ENCODE measurements around the gene CD93.

CD93 gene

DNA sequence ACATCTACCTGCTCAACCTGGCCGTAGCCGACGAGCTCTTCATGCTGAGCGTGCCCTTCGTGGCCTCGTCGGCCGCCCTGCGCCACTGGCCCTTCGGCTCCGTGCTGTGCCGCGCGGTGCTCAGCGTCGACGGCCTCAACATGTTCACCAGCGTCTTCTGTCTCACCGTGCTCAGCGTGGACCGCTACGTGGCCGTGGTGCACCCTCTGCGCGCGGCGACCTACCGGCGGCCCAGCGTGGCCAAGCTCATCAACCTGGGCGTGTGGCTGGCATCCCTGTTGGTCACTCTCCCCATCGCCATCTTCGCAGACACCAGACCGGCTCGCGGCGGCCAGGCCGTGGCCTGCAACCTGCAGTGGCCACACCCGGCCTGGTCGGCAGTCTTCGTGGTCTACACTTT, 50.4 kb downstream of the CD93 start:
- no peak for DNase-seq (ENCODE audit: low read depth in 2 of 2)

GRCh38 chr20:23034721-23035671, 51.1 kb downstream of the CD93 start, which contains the start of gene SSTR4:
Gene SSTR4 (plus strand): TSS chr20:23035312. CDS start chr20:23035484, 172 bp downstream.
- no peak for DNase-seq (ENCODE audit: low read depth in 2 of 2)

- DNase-seq (ENCODE audit: low read depth in 2 of 2), result no peak
Measured at GRCh38 chr20:23033918-23034317, 52.2 kb downstream of the CD93 start.

DNA sequence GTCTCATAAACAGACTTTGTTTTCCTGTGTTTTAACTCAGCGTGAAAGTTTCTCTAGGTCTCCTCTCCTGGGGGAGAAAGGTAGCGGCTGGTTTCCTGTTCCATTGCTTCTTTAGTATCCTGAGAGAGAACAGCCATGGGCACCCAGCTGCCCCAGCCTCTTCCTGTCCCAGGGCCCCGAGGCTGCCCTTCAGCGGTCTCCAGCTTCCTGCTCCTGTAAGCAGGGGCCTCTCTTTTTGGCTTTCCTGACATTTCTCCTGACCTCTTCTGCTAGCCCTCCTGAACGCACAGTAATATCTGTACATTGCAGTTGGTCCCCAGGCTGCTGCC, 53.4 kb downstream of the CD93 start:
- DNase-seq (ENCODE audit: low read depth in 2 of 2), result no peak

DNA sequence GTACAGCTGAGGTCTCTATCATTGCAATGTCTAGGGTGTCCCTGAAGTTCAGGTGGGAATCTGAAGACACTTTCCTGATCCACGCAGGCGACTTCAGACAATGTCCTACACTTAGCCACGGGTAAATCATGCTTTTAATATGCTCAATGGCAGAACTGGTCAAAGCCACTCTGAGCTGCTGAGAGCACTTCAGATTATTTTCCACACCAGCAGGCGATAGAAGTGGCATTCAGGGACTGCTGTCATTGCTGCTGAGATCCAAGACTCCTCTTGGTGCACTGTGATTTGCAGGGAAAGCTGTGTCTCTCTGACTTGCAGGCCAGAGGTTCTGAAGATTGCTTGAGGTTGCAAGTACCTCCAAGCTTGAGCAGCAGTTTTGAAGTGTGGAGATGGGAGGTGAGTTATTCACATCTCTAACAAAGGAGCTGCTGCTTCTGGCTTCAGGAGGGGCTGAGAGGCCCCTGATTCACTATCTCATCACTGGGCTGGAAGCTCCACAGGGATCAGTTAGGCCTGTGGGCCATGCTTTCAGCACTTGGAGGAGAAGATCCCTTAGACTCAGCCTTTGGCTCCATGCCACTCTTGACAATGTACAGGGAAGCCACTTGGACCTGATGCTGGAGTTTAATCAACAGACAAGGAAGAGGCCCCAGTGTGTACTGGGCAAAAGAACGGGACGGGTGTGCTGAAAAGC, 53.9 kb downstream of the CD93 start:
- no peak for DNase-seq (ENCODE audit: low read depth in 2 of 2)

DNA sequence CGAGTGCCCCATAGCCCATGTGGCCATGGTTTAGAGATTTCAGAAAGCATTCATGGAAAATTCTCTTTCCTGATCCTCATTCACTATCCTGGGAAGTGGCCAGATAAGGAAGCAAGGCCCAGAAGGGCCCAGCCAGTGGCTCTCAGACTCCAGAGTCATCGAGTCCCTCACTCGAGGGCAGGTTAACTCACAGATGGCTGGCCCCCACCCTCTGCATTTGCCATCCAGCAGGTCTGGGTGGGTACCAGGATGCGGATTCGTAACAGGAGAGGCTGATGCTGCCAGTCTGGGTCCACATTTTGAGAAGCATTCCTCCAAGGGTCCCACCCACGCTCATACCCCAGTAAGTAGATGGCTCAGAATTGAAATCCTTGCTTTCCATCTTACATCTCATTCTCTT, 54.8 kb downstream of the CD93 start:
- DNase-seq (ENCODE audit: low read depth in 2 of 2), result no peak
